ENCODE results near the gene IFNG-AS1. TPM values are rescaled to one million over a fixed set of nuclear protein-coding genes. Genes with fewer than 3 reads are reported as not detected.

Gene IFNG-AS1
- polyA plus RNA-seq (2013, experiment 1 of 2; ENCODE audit: insufficient read length): not detected
- not detected for polyA plus RNA-seq (2013, experiment 2 of 2; ENCODE audit: insufficient read length)

DNA sequence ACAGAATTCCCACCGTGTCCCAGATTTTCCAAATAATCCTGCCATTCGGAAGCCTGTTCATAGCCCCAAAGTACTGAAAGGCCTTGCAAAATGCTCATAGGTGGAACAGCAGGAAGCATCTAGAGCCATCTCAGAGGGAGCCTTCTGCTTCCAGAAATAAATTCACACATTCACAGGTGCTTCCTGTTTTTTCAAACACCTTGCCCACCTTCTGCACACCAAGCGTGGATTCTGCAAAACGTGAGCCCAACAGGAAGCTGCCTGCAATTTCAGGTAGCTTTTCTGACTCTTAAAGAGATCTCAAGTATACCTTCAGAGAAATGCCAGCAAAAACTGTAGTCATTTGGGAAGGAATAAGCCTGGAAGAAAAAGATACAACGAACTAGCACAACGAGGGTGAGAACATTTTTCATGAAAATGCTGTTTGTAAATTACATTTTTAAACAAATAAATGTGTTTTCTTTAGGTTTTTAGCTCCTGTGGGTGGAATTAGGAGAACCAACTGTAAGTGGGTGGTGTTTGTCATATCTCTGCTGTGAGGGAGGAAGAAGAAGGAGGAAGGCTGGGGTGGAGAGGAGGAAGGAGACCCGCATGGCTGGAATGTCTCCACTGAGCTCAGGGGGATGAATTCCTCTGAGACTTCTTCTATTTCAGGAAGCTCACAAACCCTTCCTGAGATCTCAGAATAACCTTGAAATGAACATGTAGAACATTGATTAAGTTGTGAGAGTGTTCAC lies at the start of gene IFNG-AS1:
Gene IFNG-AS1 (plus strand): TSS at position 264 of the 737 bp plus-strand sequence.
- no peak for DNase-seq

DNA sequence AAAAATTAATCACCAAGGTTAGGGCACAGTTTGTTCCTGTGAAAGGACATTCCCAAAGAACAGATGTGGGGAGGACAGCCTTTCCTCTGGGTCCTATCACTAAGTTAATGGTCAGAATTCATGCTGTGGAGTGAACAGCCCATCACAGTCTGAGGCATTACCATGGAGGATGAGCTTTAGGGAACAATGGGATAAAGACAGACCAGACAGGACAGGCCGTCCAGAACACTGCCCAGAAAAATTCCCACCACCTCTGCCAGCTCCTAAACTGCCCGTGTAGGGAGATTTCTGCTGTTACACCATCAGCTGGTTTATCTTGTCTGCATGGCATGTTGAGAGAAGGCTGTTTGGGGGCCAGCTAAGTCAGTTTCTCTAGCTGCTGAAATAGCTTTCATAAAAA lies 49.6 kb upstream of the IFNG-AS1 start:
- no peak for DNase-seq

GRCh38 chr12:67940780-67941243 lies 48.4 kb upstream of the IFNG-AS1 start:
- peak; percentile 60 for DNase-seq

GRCh38 chr12:67942724-67943123 lies 46.5 kb upstream of the IFNG-AS1 start:
- DNase-seq: peak; percentile 42

DNA sequence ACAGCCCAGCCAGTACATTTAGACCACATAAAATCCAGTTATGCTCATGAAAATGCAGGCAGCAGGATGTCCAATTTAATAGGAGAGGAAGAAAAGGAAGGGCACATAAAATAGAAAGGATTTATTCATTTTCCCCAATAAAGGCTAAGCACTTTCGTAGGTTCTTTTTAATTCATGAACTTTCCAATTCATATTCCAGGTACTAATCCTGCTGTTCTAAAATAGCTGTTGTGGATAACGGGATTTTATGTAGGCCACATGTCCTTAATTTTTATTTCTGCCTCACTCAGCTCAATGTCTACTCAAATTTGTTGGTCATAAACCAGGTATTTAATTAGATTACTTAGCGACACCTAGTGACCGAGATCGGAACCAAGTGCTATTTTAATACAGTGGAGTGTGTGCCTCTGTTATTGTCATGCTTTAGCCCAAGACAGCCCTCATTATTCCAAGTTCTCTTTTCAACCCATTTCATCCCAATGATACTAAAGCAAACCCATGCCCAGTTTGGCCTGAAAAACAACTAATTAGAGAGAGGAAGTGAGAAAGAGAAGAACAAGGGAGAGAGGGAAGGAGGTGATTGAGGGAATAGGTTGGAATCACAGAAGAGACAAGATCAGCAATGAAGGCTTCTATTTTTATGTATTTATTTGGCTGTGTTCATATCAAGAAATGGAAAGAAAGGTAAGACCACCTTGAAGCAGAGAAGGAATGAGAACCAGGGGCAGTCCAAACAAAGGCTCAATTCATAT lies 45.9 kb upstream of the IFNG-AS1 start:
- peak; percentile 81 for DNase-seq

DNA sequence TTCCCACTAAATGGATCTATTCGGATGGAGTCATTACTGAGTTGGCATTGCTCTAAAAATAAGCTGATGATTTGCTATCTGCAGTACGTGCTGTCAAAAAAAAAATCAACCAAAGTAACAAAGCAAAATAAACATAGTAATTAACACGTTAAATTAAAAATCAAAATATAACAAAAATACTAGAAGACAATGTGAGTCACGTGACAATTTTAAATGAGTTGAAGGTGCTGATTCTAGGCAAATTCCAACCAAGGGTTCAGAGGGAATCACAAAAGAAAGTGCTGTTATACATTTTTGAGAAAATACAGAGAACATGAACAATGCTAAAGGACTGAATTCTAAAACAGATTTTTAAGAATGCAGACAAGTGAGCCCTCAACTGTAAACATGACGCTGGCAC lies 45.2 kb upstream of the IFNG-AS1 start:
- no peak for DNase-seq

GRCh38 chr12:67952787-67953186 lies 36.5 kb upstream of the IFNG-AS1 start:
- DNase-seq: no peak

- DNase-seq: no peak
These were observed 31.9 kb upstream of the IFNG-AS1 start for GRCh38 chr12:67957383-67957782.

GRCh38 chr12:67958187-67958586 lies 31.1 kb upstream of the IFNG-AS1 start:
- DNase-seq: peak; percentile 29

- peak; percentile 57 for DNase-seq
These were observed 24.8 kb upstream of the IFNG-AS1 start for GRCh38 chr12:67964456-67964855.

- DNase-seq: no peak
These were observed 22.7 kb upstream of the IFNG-AS1 start for GRCh38 chr12:67966560-67966959.

DNA sequence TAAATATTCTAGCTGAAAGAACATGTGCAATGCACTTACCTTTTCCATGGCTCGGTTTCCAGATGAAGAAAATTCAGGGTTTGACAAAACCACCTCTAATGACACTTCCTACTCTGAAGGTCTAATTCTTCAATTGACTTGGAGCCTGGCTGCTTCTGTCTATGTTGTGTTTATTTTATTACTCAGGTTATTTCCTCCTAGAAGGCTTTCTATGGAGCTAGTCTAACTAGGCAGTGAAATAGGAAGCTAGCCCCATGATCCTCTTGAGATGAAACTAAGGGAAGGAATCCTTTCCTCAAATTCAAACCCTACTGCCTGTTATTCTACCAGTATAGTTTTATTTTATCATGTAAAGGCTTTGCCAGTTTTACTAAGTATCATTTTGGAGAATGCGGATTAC lies 20.9 kb upstream of the IFNG-AS1 start:
- peak; percentile 13 for DNase-seq

DNA sequence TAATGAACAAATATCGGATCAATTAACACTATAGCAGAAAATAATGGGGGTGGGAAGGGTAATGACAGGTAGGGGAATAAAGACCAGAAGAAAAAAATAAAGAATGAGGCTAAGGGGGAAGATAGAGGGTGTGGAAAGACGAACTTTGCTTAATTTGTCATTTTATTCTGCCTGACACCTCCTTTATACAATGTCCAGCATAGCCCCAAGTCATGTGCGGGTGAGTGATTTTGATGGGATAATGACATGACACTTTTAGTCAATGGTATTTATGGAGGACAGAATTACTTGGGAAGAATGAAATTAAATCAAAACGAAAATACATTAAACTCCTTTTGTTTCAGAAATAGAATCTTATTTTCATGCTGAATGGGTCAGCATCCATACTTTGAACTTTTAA lies 20.5 kb upstream of the IFNG-AS1 start:
- no peak for DNase-seq

DNA sequence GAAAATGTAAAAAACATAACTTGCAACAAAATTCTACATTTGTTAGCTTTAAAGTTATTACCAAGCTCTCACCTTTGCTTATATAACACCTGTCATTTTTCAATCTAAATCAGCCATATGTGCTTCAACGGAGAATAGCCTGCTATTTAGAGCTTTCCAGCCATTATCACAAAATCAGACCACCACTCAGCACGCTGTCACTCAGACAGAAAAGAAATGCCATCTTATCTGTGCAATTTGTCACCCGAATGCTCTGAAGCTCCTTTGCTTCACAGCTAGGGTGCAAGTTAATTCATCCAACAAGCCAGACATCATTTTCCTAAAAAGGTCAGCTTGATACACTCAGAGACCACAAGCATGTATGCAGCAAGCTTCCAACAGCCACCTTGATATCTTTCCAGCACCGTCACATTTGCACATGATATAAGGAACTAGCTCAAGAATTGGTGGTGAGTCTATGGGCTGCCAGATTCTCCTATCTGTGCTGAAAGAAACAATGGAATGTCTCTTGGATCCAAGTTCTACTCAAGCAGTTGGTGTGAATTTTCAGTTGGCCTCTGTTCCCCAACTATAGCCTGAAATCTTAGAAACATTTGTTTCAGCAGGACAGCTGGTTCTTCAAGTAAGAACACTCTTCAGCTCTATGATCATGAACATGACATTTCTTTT lies 20.0 kb upstream of the IFNG-AS1 start:
- DNase-seq: peak; percentile 58

DNA sequence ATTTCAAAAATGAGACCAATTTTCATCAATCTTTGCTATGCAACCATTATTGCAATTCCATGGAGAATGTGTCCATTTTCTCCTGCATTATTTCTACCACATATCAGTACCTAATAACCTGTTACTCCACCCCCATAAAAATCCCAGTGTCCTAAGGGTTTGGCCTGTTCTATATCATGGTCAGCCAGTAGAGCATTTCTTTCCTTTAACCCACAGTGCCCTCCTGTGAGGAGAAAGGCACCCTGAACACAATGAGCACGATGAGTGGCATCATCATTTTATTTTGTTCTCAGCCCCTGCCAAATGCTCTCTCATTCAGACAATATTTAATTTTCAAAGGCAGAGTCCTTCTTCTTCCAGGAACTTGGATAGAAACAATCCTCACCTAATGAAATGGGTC lies 11.6 kb upstream of the IFNG-AS1 start:
- no peak for DNase-seq

DNA sequence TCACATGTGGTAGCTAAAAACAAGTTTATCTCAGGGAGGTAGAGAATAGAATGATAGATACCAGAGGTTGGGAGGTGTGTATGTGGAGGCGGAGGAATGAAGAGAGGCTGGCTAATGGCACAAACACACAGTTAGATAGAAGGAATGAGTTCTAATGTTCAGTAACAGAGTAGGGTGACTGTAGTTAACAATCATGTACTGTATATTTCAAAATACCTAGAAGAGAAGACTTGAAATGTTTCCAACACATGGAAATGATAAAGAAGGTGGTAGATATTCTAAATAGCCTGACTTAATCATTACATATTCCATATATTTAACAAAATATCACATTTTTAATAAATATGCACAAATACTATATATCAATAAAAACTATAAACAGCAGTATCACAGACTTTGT lies 8.9 kb upstream of the IFNG-AS1 start:
- peak; percentile 13 for DNase-seq

- peak; percentile 96 for DNase-seq
These were observed 7.7 kb upstream of the IFNG-AS1 start for GRCh38 chr12:67981287-67982162.

- peak; percentile 58 for DNase-seq
These were observed 7.1 kb upstream of the IFNG-AS1 start for GRCh38 chr12:67982164-67982563.

GRCh38 chr12:67986632-67987031 lies 2.6 kb upstream of the IFNG-AS1 start:
- DNase-seq: no peak

DNA sequence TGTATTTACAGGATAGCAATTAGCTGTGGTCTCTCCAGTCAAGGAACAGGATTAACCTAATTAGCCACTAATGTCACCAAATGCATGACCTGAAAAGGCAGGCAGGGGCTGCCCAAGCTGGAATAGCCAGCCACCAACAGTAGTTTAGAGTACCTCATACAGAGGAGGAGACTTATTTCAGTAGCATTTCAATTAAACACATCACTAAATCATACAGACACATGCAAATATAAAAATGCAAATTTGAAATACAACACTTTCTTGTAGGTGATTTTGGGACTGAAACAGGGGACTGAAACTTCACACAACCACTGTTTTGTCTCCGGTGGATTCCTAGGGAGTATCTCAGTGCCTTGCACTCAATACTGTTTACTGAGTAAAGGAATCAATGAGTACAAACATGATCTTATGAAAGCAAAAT lies 636 bp upstream of the IFNG-AS1 start:
- DNase-seq: no peak

- no peak for DNase-seq
These were observed 1.9 kb downstream of the IFNG-AS1 start for GRCh38 chr12:67991158-67991557.

- DNase-seq: no peak
These were observed 3.9 kb downstream of the IFNG-AS1 start for GRCh38 chr12:67993143-67993542.

Data from fibroblast of skin of scalp (primary cell).